ENCODE data around the gene LYPD6.
A peak's percentile ranks its signal among the peaks of the same experiment; 100 is the strongest.

The LYPD6 gene

GRCh38 chr2:149365931-149366583 lies 35.7 kb downstream of the LYPD6 start:
- H3K27me3 Mint-ChIP-seq (ENCODE audit: low read depth, poor library complexity) = peaks cover 6% of the 10 kb centered on the region
- no peak for TF ChIP-seq CTCF (IDR thresholded peaks at IDR 0.05)
- no peak overlapping the region for H3K4me3 Mint-ChIP-seq
- peaks cover 18% of the 10 kb centered on the region for H3K9me3 Mint-ChIP-seq
- no peak for DNase-seq
- peaks cover 4% of the 10 kb centered on the region for H3K4me1 Mint-ChIP-seq
- peaks cover 50% of the 10 kb centered on the region for H3K36me3 Mint-ChIP-seq (ENCODE audit: low read depth)
- peak overlapping the region; percentile 10 for H3K27ac Mint-ChIP-seq

GRCh38 chr2:149370061-149370775 lies 39.8 kb downstream of the LYPD6 start:
- H3K27me3 Mint-ChIP-seq (ENCODE audit: low read depth, poor library complexity) = peaks cover 2% of the 10 kb centered on the region
- no peak for DNase-seq
- H3K27ac Mint-ChIP-seq = peak overlapping the region; percentile 9
- H3K4me3 Mint-ChIP-seq = no peak overlapping the region
- H3K9me3 Mint-ChIP-seq = peaks cover 11% of the 10 kb centered on the region
- H3K4me1 Mint-ChIP-seq = peaks cover 14% of the 10 kb centered on the region
- H3K36me3 Mint-ChIP-seq (ENCODE audit: low read depth) = peaks cover 38% of the 10 kb centered on the region
- no peak for TF ChIP-seq CTCF (IDR thresholded peaks at IDR 0.05)

GRCh38 chr2:149371476-149371875 lies 41.1 kb downstream of the LYPD6 start:
- no peak overlapping the region for H3K27ac Mint-ChIP-seq
- no peaks in the 10 kb centered on the region for H3K27me3 Mint-ChIP-seq (ENCODE audit: low read depth, poor library complexity)
- H3K36me3 Mint-ChIP-seq (ENCODE audit: low read depth) = peaks cover 33% of the 10 kb centered on the region
- no peak overlapping the region for H3K4me3 Mint-ChIP-seq
- DNase-seq = no peak
- H3K4me1 Mint-ChIP-seq = peaks cover 21% of the 10 kb centered on the region
- peaks cover 7% of the 10 kb centered on the region for H3K9me3 Mint-ChIP-seq
- no peak for TF ChIP-seq CTCF (IDR thresholded peaks at IDR 0.05)

- Mint-ChIP-seq H3K27ac (peak overlapping the region; percentile 8), H3K4me3 (no peak overlapping the region), H3K27me3 (ENCODE audit: low read depth, poor library complexity) (no peaks in the 10 kb centered on the region), H3K4me1 (peaks cover 21% of the 10 kb centered on the region), H3K9me3 (no peaks in the 10 kb centered on the region), H3K36me3 (ENCODE audit: low read depth) (no peaks in the 10 kb centered on the region)
- DNase-seq = no peak
- TF ChIP-seq CTCF (IDR thresholded peaks at IDR 0.05) = no peak
Observed at GRCh38 chr2:149375801-149376361, 45.5 kb downstream of the LYPD6 start.

DNA sequence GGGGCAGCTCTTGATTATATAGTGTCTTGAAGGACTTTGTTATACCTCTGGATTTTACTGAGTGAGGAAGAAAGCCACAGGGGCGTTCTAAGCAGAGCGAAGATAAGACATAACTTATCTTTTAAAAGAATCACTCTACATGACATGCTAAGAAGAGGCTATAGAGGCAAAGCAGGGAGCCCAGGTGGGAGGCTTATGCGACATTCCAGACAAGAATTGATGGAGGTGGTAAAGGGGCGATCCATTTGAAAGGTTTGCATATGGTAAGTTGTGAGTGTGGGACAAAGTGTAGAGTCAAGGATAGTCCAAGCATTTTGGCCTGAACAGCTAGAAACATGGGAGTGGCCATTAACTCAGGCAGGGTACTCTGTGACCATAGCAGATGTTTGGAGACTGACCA lies 49.8 kb downstream of the LYPD6 start:
- Mint-ChIP-seq H3K27ac (no peak overlapping the region), H3K4me3 (no peak overlapping the region)

More for the DNA sequence above, 49.8 kb downstream of the LYPD6 start:
- Mint-ChIP-seq H3K36me3 (ENCODE audit: low read depth) (no peaks in the 10 kb centered on the region), H3K27me3 (ENCODE audit: low read depth, poor library complexity) (no peaks in the 10 kb centered on the region), H3K4me1 (peaks cover 15% of the 10 kb centered on the region), H3K9me3 (no peaks in the 10 kb centered on the region)
- TF ChIP-seq CTCF (IDR thresholded peaks at IDR 0.05) = no peak
- DNase-seq = no peak
